HG03342 (cell line): Measurements from ENCODE around the gene PRELP.
"Not testable (repeated sequence)": the region's sequence is repeated elsewhere in the genome, so short reads cannot be mapped to it uniquely, and the experiment has no call there.

Experiments used
- ATAC-seq: cut with Tn5 transposase; IDR thresholded peaks from one replicate; pipeline ENCODE4 v1.9.1; 2021; ENCODE audit warnings: mild to moderate bottlenecking, moderate library complexity; ENCODE audit not compliant: unreplicated experiment

Gene PRELP

DNA sequence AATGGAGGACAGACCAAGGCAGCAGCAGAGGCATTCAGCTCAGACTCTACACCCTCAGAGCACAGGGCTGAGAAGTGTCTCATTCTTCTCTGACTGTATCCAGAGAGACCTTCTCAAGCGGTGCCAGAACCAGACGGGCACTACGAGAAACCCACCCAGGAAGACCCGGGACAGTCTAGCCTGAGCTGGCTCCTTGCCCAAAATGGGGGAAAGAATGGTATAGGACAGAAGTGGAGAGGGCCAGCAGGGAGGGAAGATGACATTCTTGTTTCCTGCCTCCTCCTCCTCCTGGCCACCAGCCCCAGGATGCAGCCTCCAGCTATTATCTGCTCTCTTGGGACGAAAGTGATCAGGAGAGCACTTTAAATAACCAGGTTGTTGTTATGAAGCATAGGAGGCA lies 22.6 kb upstream of the PRELP start:
- no peak for ATAC-seq

DNA sequence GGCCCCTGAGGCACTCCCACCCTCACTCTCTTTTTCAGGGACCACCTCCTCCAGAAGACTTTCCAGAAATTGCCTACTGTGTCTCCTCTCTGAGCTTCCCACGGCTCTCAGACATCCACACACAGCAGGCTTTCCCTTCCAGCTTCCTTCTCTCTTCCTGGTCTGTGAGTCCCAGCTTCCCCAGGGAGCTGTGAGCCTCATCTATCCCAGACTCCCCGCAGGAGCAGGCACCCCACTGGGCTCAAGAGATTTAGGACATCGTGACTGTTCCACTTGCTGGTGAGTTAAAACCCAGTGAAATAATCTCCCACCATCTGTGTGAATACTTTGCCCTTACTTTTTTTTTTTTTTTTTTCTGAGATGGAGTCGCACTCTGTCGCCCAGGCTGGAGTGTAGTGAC lies 22.0 kb upstream of the PRELP start:
- no peak for ATAC-seq

DNA sequence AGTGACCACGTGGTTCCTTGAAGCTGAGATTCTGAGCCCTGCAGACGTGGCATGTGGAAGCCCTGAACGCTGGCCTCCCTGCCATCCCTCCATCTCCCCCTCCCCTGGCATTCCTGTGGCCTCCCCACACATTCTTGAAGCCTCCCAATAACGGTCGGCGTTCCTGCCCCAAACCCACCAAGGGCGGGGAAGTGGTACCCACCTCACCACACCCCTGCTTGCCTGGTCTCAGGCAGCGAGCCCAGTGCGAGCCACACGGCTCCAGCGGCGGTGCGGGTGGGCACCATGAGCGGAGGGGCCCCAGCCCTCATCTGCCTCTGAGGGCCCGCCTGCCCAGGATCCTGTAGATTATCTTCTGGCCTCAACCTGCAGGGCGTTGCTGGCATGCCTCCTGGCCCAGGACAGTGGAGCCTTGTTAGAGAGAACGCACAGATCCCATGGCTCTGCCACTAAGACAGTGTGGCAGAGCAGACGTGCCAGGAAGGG lies 20.6 kb upstream of the PRELP start:
- no peak for ATAC-seq

DNA sequence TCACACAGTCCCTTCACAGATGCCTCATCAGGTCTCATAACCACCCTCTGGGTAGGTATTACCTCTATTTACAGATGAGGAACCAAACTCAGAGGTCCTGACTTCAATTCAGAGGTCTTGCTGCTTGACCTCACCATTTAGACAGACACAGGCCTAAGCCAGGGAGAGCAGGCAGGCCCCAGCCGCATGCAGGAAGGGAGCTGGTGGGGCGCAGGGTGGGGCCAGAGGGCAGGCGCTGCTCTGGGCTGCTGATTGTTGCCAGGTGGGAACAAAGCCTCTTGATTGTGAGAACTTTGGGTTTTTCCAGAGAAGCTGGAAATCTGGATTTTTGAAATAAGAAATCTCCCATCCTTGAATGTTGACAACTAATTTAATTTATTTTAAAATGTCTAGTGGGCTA lies 19.9 kb upstream of the PRELP start:
- no peak for ATAC-seq

DNA sequence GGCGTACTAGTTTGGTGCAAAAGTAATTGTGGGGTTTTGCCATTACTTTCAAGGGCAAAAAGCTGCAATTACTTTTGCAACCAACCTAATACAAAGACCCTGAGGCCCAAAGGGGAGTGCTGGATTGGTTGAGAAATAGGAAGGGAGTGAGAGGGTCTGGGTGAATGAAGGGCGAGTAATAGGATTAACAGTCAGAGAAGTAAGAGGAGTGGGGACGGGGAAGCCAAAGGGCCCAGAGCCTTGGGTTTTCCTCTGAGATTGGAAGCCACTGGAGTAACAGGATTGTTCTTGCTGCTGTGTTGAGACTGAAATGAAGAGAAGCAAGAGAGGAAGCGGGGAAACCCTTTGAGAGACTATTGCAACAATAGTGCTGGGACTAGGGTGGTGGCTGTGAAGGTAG lies 19.0 kb upstream of the PRELP start:
- ATAC-seq: no peak

DNA sequence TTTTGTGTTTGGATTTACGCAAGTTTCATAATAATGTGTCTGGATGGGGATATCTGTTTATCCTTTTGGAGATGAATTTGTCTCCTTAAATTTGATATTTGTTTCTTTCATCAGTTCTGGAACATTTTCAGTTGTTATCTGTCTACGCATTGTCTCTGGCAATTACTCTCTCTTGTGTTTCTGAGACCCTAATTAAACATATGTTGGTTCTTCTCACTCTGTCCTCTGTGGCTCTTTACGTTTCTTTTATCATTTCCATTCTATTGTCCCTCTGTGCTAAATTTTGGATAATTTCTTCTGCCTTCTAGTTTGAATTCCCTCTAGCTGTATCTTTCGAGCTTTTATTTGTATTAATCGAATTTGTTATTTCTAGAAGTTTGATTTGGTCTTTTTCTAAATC lies 17.5 kb upstream of the PRELP start:
- no peak for ATAC-seq

DNA sequence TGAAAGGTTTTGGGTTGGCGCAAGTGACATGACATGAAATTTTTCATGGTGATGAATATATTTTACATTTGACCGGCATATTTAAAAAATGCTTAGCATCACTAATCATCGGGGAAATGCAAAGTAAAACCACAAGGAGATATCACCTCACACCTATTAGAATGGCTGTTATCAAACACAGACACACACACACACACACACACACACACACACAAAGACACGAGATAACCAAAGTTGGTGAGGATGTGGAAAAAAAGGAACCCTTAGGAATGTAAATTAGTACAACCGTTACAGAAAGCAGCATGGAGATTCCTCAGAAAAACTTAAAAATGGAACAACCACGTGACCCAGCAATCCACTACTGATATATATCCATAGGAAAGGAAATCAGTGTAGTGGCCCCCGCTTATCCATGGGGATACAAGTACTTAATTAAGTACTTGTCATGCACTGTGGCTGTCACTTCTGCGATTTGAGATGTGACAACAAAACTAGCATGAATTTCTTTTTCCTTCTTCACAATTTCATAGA lies 15.9 kb upstream of the PRELP start:
- no peak for ATAC-seq

DNA sequence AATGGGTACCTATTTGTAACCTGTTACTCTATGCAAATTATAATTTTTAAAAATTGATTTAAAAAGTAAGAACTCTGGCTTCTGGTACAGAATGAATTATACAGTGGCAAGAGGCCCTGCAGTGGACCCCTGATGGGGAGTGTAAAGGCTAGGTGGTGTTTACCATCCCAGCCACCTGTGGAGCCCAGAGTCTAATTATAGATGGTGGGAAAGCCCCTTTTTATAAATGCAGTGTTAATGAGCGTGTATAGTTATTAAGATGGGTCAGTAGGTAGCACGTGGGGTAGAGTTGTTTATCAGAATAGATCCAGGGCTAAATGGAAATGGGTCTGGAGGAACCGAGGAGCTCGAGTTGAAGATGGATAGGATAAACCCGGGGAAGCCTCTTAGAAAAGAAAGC lies 13.9 kb upstream of the PRELP start:
- no peak for ATAC-seq

DNA sequence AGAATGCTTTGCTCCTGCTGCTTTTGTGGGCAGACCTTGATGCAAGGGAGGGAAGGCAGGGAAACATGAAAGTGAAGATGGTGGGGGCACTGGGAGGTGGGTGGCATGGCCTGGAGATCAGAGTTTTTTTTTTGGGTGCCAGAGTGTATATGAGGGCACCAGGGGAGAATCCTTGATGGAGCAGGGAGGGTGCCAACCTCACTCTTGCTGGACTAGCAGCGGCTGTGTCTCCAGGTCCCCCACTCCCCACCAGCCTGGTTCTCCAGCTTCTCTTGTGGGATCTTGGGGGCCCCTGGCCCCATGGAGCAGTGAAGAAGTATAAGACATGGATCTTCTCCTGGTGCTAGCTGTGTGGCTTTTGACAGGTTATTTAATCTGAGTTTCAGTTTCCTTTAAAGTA lies 13.5 kb upstream of the PRELP start:
- ATAC-seq: no peak

DNA sequence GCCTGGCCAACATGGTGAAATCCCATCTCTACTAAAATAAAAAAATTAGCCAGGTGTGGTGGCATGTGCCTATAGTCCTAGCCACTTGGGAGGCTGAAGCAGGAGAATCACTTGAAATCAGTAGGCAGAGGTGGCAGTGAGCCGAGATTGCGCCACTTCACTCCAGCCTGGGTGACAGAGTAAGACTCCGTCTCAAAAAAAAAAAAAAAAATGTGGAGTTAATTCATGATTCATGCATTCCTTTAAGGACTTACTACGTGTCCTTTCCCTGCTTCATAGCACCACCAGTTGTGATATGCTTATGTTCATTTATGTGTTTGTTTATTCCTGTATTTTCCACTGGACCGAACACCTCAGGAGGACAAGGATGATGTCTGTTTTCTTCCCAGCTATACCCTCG lies 12.7 kb upstream of the PRELP start:
- ATAC-seq: no peak

DNA sequence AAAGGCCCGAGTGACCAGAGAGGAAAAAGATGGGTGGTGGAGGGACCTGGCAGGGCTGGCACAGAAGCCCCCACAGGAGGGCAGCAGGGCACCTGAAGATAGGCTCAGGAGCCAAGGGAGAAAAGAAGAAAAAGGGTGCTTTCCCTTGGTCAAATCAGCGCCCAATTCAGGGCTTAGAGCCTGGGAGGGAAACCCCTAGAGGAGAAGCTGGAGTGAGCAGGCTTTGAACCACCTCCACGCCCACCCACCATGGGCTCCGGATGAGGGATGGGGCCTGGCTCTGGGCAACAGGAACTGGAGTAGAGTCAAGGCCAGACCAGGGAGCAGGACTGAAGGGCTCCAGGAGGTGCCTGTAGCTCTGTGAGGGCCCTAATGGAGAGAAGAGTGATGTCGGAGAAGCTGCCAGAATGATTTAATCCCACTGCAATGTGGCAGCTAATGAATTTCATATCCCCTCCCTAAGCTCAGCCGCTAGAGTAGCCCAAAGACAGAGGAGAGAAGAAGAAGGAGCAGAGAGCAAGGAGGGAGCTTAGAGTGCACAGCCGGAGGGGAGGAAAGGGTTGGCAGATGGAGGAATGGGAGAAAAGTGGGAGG lies 12.0 kb upstream of the PRELP start:
- no peak for ATAC-seq

DNA sequence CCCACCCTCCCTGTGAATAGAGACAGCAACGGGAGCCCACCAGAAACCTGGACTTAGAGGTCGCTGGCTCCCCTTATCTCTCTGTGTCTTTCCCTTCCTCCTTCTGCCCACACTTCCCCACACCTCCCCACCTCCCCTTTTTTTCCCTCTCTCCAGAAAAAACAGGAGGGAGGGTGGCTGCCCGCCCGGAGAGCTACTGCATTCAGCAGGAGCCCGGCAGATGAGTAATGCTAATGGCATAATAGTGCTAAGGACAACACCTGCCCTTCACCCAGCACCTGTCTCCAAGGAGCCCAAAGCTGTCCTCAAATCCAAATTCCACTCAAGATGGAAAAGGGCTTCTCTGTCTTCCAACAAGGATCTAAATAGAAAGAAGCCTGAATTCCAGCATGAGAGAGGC lies 11.4 kb upstream of the PRELP start:
- ATAC-seq: no peak

DNA sequence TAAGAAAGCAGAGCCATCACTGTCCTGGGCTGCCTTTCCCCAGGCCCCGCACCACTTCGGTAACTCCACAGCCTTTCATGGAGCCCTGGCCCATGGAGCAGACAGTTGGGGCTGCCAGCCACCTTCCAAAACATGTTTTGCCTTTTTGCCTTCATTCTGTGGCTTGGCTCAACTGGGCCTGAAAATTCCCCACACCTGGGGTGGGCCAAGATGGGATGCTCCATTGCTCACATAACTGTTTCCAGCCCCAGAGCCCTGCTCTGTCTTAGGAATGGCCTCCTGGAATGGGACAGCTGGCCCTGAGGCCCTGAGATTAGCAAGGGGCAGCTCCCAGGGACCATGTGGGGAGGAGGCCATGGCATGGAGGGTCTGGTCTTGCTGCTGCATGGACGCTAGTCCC lies 10.9 kb upstream of the PRELP start:
- ATAC-seq: no peak

DNA sequence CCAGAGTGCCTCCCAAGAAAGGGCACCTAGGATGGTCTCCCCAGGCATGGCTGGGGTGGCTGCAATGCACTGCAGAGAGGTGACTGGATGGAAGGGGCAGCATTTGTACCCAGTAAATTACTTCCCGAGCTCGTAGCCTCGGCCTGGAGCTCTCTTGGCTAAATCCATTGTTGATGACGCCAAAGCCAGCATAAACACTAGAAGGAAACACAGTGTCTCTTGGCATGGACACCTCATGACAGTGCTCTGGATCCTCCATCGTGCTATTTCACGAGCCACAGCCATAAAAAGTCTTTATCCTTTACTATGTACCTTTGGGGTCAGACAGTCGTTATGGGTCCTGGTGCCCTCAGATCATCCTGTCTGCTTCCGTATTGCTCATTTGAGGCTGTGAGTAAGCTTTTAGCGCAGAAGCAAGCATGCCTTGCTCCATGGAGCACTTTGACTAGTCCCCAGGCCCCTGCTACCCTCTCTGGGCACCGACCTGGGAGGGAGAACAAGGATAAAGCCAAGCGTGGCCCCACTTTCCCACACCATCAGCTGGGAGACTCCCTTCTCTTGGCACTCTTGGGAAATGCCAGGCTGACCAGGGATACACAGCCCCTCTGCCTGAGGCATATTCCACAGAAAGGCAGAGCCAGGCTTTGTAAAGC lies 10.3 kb upstream of the PRELP start:
- ATAC-seq: no peak

DNA sequence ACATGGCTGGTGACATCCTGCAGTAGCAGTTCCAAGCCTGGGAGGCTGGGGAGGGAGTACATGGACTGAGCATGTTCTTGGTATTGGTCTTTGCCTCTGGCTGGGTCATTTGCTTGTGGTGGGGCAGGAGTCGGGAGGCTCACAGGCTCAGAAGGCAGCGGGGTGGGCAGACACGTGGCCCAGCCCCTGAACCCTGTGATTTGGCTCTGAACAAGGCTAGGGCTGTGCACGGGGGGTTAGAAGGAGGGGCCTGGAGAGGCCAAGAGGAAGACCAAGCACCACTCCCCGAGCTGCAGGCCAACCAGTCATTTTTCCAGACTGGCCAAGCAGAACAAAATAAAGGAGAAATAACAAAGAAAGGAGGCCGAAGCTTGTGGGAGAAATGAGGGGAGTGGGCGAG lies 9.7 kb upstream of the PRELP start:
- no peak for ATAC-seq

DNA sequence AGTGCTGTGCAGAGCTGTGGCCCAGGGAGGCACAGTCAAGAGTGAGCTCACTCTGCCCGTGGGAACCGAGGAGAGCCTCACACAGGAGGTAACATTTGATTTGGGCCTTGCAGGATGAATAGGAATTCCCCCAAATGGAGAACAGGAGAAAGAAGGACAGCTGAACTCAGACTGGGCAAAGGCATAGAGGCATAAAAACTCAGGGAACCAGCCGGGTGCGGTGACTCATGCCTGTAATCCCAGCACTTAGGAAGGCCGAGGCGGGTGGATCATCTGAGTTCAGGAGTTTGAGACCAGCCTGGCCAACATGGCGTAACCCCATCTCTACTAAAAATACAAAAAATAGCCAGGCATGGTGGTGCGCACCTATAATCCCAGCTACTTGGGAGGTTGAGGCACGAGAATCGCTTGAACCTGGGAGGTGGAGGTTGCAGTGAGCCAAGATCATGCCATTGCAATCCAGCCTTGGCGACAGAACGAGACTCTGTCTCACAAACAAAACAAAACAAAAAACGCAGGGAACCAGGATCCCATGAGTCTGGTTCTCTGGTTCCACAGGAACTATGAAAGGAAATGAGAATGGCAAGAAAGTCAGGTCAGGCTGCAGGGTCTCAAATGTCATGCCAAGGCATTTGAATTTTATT lies 8.6 kb upstream of the PRELP start:
- ATAC-seq: not testable (repeated sequence)

DNA sequence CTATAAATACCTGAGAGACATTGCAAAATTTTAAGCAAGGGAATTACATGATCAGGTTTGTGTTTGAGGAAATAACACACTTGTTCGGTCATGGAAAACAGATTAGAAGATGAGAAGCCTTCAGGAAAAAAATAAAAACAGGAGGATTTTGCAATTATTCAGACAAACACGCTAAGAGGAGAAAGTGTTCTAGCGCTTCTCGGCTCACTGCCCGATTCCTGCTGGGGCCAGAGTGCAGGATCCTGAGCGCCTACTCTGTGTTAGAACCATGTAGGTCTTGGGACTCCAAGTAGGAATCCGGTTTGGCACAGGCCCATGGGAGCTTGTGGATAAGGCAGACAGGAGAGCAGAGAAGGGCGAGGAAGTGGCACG lies 8.1 kb upstream of the PRELP start:
- ATAC-seq: no peak

DNA sequence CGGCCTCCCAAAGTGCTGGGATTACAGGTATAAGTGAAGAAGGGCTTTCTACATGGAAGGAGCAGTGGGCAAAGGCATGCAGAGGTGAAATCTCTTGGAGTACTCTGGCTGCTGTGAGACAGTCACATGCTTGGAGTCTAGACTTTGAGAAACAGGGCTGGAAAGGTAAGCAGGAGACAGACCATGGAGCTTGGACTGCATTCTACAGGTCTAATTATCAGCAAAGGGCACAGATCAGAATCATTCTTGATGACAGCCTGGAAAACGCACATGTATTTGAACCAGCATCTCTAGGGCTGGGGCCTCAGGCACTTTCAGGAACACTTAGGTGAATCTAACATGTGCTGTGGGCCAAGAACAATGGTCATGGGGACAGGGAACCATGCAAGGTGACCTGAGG lies 7.3 kb upstream of the PRELP start:
- no peak for ATAC-seq

DNA sequence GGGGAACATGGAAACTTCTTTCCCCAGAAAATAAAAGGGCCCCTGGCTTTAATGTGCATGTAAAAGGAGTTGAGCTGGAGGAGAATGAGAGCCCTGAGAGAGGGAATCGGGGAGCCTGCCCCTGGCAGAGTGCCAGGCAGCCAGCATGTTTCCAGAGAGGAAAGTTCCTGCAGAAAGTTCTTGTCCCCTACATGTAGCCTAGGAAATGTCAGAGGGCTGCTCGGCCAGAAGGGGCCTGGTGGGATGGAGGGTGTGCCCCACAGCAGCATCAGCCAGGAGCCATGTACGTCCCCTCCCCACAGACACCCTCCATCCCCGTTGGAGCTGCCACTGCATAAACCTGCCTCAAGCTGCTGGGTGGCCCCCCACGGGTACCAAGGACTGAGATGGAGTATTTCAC lies 5.4 kb upstream of the PRELP start:
- ATAC-seq: no peak

DNA sequence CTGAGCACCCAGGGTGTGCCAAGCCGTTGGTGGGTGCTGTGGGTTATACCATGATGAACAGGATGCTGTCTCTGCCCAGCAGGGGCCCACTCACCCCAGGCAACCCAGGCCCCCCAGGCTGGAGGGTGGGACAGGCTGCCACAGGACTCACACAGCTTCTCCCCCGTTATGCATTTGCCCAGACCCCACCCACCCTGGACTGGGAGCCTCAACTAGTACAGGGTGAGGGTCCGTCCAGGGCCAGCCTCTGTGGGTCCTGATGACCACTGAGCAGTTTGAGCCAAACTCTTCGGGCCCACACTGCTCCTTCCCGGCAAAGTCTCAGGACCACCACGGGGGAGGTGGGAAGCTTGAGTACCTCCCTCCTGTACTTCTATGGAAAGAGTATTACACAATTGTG lies 3.8 kb upstream of the PRELP start:
- no peak for ATAC-seq

DNA sequence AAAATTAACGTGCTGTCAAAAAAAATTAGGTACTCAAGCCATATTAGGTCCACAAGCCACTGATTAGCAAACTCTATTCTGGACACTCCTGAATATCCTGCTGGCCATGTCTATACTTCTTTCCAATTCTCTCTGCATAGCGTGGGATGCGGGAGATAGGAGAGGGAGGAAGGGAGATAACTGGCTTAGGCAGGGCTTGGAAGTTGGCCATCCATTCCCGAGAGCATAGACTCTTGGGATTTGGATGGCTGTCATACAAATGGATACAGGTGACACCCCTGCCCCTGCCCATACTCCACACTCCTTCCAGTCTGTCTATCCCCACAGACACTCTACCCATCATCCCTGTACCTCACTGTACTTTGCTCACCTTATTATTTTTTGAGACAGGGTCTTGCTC lies 2.3 kb upstream of the PRELP start:
- ATAC-seq: no peak

DNA sequence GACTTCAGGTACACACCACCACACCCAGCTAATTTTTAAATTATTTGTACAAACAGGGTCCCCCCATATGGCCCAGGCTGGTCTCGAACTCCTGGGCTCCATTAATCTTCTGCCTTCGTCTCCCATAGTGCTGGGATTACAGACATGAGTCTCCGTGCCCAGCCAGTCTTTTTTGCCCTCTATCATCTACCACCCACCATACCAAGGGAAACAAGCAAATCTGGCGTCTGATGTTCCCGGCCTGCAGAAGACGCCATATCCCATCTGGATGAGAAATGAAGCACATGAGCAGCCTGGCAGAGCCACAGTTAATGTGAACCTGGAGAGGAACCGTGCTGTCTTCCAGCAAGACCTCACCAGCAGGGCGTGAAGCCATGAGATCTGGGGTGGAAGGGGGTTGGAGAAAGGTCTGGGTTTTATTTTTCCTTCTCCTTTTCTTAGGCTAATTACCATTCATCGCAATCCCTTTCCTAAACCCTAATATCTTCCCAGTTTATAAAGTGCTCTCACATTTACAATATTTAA lies 1.8 kb upstream of the PRELP start:
- ATAC-seq: no peak
